HG02973 (cell line): ENCODE results near the gene PIK3R6.

Experiments used
- ATAC-seq: cut with Tn5 transposase; IDR thresholded peaks from one replicate; pipeline ENCODE4 v1.9.1; 2021; ENCODE audit warnings: moderate library complexity; ENCODE audit not compliant: unreplicated experiment

Gene PIK3R6, protein sequence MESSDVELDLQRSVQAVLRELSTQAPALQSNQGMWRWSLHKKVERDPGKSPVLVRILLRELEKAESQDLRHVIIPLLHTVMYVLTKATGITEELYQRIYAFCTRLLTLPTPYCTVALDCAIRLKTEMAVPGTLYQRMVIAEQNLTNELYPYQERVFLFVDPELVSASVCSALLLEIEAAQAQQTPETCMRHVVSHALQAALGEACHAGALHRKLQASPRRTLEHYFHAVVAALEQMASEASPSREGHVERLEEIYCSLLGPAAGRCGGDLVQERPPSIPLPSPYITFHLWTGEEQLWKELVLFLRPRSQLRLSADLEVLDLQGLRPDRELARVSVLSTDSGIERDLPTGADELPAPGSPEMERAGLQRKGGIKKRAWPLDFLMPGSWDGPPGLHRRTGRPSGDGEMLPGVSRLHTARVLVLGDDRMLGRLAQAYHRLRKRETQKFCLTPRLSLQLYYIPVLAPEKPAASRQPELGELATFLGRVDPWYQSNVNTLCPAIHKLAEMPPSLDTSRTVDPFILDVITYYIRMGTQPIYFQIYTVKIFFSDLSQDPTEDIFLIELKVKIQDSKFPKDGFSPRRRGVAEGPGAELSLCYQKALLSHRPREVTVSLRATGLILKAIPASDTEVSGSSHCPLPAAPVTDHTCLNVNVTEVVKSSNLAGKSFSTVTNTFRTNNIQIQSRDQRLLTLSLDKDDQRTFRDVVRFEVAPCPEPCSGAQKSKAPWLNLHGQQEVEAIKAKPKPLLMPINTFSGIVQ

DNA sequence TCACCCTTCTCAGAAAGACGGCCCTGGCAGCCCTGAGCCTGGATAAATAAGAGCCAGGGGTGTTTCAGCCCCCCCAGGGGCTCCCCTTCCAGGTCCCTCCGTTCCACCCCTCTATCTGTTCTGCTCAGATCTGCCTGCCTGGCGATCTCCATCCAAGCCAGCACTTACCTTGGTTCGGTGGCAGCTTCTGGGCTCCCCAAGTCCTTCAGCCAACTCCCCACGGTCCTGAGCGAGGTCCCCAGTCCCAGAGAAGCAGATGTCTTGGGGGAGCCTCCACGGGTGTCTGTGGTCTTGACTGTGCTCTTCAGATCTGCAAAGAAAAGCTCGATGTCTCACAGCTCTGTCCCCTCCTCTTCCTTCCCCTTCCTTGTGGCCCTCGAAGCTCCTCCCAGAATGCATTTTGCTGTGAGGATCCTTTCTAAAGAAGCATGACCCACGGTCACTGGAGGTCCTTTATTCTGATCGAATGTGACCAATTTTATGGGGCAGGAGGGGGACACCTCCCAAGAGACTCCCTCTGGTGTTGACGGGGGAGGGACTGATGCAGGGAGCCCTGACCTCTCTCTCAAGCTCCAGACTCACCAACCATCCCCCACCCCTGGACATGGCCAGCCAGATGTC, at the start of gene PIK3R6:
PIK3R6 (minus strand) TSS at position 314 of the 621 bp plus-strand sequence. CDS start 17,880 bp downstream, outside the sequence.
- ATAC-seq, result no peak

DNA sequence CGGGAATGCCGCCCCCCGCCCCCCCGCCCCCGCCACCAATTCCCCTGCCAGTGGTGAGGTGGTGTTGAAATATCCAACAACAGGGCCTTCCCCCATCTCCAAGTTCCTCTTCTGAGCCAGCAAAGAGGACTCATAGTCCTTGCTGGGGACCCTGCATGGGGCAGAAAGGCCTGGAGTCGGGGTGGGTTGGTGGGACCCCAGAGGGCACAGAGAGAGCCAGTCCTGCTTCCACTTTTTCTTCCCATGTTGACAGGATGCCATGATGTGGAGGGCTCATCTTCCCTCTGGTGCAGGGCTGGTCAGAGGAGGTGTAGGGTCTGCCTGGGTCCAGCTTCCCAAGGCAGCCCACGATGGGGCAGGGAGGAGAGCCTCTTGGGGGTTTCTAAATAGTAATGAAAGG, 49.0 kb upstream of the PIK3R6 start:
- no peak for ATAC-seq

DNA sequence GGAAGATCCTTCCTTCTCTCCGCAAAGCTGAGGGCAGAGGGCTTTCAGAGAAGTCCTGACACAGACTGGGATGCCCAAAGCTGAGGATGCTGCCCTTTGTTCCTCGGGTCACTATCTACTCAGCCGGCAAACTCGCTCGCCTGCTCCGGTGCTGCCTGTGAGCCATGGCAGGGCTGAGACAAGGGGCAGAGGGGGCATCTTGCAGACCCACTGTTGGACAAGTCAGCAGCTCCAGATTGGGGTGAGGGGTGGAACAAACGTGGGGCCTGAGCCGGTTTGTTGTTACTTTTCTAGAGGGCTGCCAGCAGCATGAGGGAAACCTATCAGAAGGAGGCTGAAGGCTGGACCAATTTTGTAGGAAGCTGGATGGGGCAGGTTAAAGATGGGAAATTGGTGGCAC, 47.1 kb upstream of the PIK3R6 start:
- no peak for ATAC-seq

DNA sequence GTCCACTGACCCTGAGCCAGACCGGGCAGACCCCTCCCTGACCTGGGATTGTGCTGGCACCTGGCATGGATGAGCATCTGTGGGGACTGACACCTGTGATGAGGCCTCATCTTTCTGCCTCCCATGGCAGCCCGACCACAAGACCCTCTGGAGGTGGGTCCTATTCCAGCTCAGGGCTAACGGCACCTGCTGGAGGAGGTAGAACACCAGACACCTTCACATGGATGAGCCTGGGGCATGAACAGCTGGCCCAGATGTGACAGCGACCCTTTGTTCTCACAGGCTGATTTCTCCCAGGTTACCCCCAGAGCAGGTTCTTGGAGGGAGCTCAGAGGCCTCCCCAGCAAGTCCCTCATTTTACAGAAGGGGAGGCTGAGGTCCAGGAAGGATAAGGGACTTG, 46.4 kb upstream of the PIK3R6 start:
- no peak for ATAC-seq

DNA sequence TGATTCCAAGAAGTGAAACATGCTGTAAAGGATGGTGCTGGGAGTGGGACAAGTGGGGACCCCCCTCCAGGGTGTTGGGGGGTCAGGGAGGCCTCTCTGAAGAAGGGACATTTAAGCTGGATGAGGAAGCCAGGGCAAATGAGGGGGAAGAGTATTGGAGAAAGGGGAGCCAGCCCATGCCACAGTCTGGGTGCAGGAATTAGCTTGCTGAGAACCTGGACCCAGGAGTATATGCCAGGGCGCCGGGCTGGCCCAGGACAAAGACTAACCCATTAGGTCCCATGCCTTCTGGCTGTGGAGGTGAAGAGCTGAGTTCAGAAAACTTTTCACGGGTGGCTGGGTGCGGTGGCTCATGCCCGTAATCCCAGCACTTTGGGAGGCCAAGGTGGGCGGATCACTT, 45.6 kb upstream of the PIK3R6 start:
- no peak for ATAC-seq

DNA sequence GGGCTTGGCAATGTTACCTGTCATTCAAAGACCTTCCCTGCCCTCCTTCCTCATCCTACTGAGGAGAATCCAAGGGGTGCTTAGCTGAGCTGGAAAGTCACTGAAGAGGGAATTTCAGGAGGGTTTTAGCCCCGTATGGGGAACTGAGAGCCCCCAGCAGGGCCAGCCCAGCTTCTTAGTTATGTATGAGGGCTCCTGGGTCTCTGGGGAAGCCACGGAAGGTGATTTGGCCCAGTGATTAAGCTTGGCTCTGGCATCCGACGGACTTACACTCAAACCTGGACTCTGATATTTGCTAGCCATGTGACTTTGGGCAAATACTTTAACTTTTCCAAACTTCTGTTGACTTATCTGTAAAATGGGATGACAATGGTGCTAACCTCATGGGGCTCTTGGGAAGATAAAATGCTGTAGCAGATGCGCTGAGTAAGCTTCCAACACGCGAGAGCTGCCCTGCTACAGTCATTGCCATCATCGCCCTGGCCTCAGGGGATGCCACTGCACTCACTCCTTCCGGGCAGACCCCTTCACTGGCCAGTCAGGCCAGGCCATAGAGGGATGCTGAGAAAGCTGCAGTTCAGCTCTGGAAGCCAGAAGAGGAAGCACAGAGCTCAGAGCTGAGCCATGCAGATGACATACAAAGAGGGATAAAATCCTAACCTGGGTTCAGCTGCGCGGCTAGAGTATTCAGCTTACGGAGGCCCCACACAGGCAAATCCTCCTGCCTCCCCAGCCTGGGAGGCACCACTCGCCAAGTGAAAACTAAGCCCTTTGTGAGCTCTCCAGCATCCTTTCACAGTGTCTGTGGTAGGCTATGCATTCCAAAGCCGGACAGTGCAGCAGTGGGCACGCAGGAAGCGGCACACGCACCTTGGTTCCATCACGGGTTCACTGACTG, 44.9 kb upstream of the PIK3R6 start:
- ATAC-seq, result no peak

DNA sequence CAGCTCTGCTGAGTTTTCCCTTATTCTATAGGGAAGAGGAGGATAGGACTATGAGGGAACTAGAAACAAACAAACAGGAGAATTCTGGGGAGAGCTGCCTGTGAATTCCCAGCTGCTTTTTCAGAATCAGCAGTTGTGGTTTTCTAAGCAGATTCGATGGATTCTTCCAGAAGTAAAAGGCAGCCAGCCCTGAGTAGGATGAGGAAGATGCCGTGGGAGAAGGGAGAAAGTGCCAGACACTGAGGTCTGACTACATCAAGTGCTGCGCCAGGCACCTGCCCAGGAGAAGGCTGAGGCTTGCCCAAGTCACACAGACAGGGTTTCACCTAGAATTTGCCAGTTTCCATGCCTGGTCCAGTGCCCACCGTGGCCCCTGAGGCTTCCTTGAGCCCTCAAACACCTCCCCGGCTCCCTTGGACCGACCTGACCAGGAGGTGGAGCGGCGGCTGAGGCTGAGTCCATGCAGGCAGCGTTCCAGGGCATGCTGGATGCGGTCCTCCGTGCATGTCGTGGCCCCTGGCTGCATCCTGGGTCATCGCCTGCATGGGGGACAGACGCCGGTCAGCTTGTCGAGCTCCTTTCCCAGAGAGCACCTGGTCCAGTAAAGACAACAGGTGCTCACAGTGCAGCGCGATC, 43.6 kb upstream of the PIK3R6 start:
- no peak for ATAC-seq

DNA sequence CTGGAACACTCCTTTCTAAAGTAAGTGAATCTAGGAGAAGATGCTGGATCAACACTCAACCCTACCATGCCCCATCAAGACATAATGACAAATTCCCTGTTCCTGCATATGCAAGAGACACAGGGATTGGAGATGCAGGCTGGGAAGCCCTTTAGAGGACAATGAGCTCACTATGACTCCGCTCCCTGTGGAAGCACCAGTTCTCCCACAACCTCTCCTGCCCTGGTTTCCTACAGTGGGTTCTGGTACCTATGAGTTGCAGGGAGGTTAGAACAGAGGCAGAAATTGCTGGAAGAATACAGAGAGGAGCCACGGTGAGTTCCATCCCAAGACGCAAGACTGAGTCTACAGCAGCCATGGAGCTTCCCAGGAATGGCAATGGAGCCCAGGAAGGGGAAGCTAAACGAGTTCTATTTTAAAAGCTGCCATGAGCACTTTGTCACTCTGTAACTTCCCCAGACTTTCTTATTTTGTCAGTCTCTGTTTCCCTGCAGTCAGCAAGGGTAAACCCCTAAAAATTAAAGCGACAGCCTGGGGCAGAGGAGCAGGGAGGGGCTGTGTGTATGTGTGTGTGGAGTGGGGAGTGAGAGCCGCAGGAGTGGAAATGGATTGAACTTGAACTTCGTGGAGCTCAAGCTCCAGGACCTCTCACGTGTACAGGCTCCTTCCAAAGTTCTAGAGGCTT, 42.3 kb upstream of the PIK3R6 start:
- ATAC-seq, result no peak

DNA sequence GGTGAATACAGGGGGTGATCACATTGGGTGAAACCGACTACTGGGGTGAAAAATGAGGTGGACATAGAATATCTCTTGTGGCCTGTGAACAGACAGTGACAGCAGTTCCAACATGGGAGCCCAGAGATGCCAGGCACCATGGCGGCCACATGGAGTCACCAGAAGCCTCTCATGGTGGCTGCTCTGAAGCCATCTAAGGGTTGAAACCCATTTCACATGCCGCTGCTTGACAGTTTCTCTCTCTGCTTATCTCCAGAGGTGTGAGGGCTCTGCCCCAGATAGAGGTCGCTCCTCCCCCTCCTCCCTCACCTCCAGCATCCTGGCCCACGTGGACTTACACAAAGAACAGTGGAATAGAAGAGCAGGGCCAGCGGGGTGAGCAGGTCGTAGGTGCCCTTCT, 37.9 kb upstream of the PIK3R6 start:
- ATAC-seq, result no peak

DNA sequence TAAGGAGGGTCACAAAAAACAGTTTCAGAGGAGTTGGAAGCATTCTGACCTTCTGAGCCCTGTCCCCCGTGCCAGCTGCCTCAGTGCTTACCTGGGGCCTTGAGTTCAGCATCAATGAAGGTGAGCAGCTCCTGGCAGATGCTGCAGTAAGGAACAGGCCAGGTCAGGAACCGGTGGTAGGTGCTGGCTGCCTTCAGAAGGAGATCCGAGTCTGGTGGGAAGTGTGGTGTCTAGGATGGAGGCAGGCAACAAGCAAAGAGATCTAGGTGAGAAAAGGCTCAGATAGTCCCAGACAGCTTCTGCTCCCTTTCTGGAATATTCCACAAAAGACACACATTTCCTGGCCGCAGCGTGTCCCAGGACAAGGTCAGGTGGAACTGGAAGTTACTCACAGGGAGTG, 37.2 kb upstream of the PIK3R6 start:
- ATAC-seq, result no peak

DNA sequence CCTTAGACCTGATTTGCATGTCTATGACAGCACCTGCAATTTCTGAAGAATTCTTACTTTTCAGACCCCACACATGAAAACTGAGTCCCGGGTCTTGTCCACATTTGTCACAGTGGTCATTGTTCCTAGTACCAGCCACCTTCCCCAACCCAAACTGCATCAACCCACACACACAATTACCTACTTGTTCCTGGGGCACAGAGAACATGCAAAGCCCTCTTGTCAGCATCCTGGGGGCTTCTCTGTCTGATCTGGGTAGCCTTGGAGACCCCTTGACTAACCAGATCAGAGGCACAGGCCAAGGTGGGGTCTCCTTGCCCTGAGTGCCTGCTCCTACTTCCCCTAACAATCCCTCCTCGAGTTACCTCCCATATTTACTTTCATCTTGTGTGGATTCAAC, 36.7 kb upstream of the PIK3R6 start:
- ATAC-seq, result no peak

DNA sequence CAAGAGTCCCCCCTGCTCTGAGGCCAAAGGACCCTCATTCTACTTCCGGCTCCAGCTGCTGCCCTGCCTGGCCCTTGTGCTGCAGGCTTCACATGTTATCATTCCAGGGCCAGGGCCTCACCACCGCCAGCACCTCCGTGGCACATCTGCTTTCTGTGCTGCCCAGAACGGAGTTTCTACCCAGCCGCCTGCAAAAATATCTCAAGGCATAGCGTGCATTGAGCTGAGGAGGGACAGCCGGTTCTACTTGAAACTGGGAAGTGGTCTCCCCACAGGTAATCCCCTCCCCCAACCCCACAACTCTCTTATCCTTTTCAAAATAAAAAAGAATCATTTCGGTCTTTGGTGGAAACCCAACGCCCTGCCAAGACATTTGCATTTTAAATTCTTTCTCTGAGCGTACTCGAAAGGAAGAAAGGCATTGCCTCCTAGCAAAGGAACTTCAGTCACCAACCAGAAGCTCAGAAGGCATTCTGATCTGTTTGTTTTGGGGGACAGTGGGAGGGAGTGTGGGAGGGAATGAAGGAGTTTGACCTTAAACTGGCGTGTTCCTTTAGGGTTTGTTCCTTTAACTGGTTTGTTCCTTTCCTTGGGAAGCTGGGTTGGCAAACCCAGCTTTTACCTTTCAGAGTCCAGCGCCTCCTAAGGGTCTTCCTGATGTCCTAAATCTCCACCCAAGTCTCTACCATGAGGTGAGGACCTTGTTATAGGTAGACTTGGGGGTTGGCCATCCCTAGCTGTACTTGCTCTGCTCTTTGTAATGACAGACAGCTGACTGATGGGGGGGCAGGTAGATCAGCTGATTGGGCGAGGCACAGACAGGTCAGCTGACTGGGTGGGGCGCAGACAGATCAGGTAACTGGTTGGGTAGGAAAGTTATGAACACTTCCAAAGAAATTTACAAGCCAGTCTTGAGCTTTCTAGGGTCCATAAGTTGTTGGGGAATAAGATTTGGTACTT, 33.4 kb upstream of the PIK3R6 start:
- no peak for ATAC-seq

DNA sequence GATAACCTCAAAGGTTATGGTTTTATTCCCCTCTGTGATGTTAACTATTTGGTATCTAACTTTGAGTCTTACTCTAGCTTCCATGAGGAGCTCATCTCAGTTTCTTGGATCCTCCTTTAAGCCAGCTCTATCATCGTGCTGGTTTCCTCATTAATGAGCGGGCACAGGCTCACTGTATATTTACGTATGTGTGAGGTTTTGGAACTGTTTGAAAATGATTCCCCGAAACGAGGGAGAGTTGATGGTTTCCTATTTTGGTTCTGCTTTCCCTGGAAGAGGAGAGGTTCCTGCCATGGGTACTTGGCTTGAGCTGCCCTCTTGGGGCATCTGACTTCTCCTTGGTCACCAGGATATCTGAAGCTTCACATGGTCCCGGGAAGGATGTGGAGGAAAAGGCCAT, 32.7 kb upstream of the PIK3R6 start:
- no peak for ATAC-seq

DNA sequence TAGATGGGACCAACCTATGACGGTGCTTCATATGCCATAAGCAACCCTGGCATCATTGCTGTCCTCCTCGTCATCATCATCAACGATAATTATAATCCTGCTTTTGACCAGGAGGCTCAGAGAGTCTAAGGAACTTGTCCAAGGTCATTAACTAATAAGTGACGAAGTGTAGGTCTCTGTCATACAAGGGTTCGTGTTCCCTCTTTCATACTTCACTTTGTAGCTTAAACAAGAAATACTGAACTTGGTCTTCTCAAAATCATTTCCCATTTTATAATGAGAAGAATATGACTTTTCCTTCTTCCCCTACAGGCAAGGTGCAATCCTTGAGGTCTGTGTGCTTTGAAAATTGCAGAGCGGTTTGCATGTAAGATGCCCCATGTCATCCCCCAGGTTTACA, 31.2 kb upstream of the PIK3R6 start:
- ATAC-seq, result no peak

DNA sequence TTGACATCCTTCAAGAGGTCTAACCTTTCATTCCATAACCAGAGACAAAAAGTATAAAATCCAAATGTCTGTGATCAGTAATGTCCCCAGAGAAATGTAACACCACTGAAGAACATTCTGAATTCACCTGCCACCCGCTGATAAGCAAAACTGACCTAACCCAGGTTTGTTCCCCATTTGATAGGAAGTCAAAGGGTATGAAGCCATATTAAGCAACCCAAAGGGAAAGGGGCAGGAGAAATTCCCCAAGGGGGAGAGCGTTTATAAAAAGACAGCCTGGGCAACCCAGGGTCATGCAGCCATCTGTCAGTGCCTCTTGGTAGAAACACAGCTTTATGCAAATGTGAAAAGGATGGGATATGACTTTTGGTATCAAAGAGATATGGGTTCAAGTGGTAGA, 30.7 kb upstream of the PIK3R6 start:
- ATAC-seq, result no peak

DNA sequence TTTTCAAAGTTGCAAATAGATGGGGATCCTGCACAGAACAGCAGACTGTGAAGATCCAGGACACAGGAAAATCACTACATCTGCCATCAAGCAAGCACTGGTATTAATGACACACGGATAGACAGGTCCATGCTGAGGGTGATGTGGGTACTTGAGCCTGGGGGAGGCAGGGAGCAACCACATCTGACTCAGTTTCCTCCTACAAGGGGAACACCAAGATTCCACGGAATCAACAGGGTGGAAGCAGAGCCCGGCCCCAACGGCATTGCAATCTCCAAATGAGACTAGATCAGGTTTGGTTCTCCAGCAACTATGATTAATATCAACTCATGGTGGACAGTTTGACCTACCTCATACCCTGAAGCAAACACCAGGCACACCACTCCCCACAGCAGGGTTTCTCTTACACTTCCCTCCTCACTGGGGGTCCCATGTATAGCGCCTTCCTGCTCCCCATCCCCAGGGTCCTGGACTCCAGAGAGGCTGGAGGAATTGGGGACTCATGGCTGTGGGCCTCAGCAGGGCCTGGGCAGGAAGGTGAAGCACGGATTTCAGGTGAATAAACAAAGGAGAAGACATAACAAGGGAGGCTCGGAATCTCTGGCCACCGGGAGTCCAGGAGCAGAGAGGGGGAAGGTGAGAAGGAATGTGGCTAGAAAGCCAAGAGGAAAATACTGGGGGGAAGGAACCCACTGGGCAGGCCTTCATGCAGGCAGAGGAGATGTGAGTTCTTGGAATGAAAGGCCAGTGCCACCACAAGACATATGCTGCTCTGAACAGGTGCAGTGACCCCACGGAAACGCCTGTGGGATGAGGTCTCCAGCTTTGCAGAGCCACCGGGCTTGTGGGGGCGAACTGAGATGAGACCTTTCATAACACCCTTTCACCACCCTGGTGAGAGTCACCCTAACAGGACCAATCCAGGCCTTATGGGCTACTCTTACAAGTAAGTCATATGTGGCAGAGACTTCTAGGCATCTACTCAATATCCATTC, 29.5 kb upstream of the PIK3R6 start:
- ATAC-seq, result no peak

DNA sequence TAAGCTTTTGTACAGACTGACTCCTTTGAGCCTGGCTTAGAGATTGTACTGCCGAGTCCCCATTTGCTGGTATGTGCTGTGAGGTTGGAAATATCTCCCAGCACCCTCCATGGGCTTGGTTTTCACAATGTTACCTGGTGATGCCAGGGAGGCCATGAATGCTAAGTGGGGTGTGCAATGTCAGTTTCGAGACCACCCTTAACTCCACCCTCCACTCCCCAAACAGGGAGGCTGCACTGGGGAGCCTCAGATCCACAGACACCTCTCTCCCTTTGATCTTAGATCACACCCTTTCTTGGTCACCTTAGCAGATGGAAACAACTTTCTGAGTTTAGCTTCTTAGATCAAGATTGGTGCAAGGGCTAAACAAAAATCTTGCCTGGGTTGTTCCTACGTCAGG, 28.6 kb upstream of the PIK3R6 start:
- no peak for ATAC-seq
